H7 (cell line): ENCODE data around the gene MOB2. TPM values are rescaled to one million over a fixed set of nuclear protein-coding genes. Genes with fewer than 3 reads are reported as not detected.
"Not testable (repeated sequence)": the region's sequence is repeated elsewhere in the genome, so short reads cannot be mapped to it uniquely, and the experiment has no call there.

ENCODE experiments used
- DNase-seq: peaks from one replicate; pipeline ENCODE4 v3.0.0; 2012
- H3K27me3 ChIP-seq: 2 replicates; pipeline ENCODE4 v1.6.0; 2011; ENCODE audit warnings: mild to moderate bottlenecking, low read length; ENCODE audit not compliant: control insufficient read depth, insufficient read depth
- H3K36me3 ChIP-seq: replicated peaks from 2 replicates; pipeline ENCODE4 v1.5.1; 2011; ENCODE audit warnings: low read length; ENCODE audit not compliant: control insufficient read depth, insufficient read depth
- H3K4me3 ChIP-seq: 2 replicates; pipeline ENCODE4 v1.5.1; 2011; ENCODE audit warnings: low read depth, mild to moderate bottlenecking, control low read depth, low read length, moderate library complexity; ENCODE audit not compliant: insufficient read depth
- total RNA-seq: library from RNA; depleted of rRNA; stranded (reverse); fragments of >200 nt; shearing (Covaris generic); gene quantifications from 2 replicates; pipeline ENCODE4 v1.2.3, GENCODE V29; 2014

Gene MOB2
- total RNA-seq, 1 experiment from 2014 or later, result 20.2 TPM

DNA sequence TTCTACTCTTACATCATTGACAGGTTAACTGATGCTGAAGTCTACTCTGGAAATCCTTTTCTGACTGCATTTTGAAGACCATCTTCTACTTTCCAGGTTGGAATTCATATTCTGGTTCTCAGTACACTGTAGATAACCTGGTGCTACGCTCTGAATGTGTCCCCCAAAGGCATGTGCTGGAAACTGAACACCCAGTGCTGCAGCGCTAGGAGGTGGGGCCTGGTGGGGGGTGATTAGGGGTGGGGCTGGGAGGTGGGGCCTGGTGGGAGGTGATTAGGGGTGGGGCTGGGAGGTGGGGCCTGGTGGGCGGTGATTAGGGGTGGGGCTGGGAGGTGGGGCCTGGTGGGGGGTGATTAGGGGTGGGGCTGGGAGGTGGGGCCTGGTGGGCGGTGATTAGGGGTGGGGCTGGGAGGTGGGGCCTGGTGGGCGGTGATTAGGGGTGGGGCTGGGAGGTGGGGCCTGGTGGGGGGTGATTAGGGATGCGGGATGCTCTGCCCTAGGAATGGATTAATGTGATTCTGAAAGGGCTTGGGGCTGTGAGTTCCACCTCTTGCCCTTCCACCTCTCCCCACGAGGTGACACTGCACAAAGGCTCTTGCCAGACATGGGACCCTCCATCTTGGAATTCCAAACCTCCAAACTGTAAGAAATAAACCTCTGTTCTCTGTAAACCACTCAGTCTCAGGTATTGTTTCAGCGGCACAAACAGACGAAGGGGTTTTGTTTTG, 26.1 kb upstream of the MOB2 start:
- DNase-seq, result peak; percentile 96
- H3K27me3 ChIP-seq, H3K4me3 ChIP-seq, H3K36me3 ChIP-seq: not testable (repeated sequence)

DNA sequence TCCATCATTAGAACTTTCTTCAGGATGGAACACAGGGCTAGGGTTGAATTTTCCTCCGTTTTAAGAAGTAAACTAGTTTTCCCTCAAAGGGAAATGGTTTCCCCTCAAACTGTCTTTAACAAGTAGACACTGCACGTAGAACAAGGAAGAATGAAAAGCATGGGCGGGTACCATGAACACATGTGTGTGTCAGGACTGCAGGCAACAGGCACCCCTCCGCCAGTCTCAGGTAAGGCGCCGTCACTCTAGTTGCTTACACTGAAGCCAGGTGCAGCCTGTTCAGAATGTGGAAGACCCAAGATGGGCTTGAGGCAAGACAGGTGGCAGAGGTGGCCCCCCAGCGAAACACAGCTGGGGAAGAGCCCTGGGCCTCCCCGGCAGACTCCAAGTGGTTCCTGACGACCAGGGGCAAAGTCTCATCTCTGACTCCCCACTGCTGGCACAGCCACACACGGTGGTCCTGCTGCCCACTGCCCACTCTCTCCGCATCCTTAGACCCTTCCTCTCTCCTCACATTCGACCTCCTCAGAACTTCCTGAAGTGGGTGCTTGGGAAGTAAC, 25.4 kb upstream of the MOB2 start:
- no peak overlapping the region for H3K4me3 ChIP-seq
- H3K36me3 ChIP-seq, result no peaks in the 10 kb centered on the region
- DNase-seq, result no peak
- H3K27me3 ChIP-seq, result no peaks in the 10 kb centered on the region

DNA sequence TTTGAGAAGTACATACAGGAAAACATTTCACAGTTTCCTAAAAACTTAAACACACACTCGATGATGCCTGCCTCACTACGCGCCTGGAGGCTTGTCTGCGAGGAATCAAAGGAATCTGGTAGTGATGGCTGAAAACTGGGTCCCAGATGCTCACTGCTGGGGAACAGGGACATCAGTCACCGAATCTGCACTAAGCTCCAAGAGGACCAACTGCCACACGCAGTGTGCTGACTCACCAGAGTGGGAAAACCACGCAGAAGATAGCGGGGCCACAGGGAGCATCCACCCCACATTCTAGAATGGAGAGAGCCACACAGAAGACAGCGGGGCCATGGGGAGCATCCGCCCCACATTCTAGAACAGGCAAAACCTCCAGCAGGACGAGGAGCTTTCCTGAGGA, 24.3 kb upstream of the MOB2 start:
- Histone ChIP-seq H3K27me3 (no peaks in the 10 kb centered on the region), H3K36me3 (no peaks in the 10 kb centered on the region), H3K4me3 (no peak overlapping the region)
- DNase-seq, result no peak

- H3K27me3 ChIP-seq, H3K4me3 ChIP-seq, H3K36me3 ChIP-seq, DNase-seq: not testable (repeated sequence)
These were observed 23.8 kb upstream of the MOB2 start for GRCh38 chr11:1510351-1510750.

- no peaks in the 10 kb centered on the region for H3K27me3 ChIP-seq
- H3K4me3 ChIP-seq, result no peak overlapping the region
- DNase-seq, result no peak
- no peaks in the 10 kb centered on the region for H3K36me3 ChIP-seq
These were observed 23.2 kb upstream of the MOB2 start for GRCh38 chr11:1509626-1510255.

DNA sequence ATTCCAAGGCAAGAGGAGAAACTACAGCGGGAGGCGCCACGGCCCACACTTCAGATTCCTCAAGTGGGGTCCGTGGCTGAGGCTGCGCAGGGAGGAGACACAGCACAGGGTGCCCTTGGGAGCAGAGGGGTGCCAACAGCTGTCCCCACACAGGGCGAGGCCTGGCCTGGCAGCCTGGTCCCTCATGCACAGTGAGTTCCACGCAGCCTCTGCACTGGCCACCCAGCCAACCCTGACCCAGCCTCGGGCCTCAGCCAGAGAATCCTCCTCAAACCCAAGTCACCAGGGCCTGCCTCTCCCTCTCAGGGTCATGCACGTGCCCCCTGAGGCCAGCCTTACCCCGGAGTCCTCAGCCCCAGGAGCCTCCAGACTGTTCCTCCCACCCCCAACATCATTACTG, 22.4 kb upstream of the MOB2 start:
- H3K4me3 ChIP-seq, result no peak overlapping the region
- DNase-seq, result no peak
- no peaks in the 10 kb centered on the region for H3K27me3 ChIP-seq
- H3K36me3 ChIP-seq, result no peaks in the 10 kb centered on the region

- no peaks in the 10 kb centered on the region for H3K27me3 ChIP-seq
- H3K36me3 ChIP-seq, result no peaks in the 10 kb centered on the region
- no peak overlapping the region for H3K4me3 ChIP-seq
- no peak for DNase-seq
These were observed 21.9 kb upstream of the MOB2 start for GRCh38 chr11:1508491-1508891.

- peak; percentile 84 for DNase-seq
- no peaks in the 10 kb centered on the region for H3K36me3 ChIP-seq
- H3K27me3 ChIP-seq, result no peaks in the 10 kb centered on the region
- H3K4me3 ChIP-seq, result no peak overlapping the region
These were observed 21.0 kb upstream of the MOB2 start for GRCh38 chr11:1507381-1508140.

DNA sequence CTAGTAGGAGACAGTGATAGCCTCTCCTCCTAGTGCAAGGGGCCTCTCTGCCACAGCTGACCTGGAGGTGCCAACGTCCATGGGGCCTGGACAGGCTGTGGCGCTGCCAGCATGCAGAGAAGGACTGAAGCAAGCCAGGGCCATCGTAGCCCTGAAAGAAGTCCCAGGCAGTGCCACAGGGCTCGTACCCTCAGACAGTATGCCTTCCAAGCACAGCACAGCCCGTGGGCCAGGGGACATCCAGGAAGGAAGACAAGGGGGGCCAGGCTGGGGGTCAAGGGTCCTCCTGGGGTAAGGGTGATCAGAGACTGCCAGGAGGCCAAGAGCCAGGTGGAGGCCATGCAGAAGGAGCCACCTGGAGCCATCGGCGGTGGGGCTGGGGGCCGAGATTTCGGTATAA, 20.4 kb upstream of the MOB2 start:
- no peaks in the 10 kb centered on the region for H3K27me3 ChIP-seq
- DNase-seq, result no peak
- H3K4me3 ChIP-seq, result no peak overlapping the region
- H3K36me3 ChIP-seq, result no peaks in the 10 kb centered on the region

- Histone ChIP-seq H3K4me3 (no peak overlapping the region), H3K36me3 (no peaks in the 10 kb centered on the region), H3K27me3 (no peaks in the 10 kb centered on the region)
- peak; percentile 87 for DNase-seq
These were observed 18.9 kb upstream of the MOB2 start for GRCh38 chr11:1505480-1505879.

- no peak overlapping the region for H3K4me3 ChIP-seq
- DNase-seq, result no peak
- H3K27me3 ChIP-seq, result no peaks in the 10 kb centered on the region
- H3K36me3 ChIP-seq, result no peaks in the 10 kb centered on the region
These were observed 18.2 kb upstream of the MOB2 start for GRCh38 chr11:1504581-1505290.

DNA sequence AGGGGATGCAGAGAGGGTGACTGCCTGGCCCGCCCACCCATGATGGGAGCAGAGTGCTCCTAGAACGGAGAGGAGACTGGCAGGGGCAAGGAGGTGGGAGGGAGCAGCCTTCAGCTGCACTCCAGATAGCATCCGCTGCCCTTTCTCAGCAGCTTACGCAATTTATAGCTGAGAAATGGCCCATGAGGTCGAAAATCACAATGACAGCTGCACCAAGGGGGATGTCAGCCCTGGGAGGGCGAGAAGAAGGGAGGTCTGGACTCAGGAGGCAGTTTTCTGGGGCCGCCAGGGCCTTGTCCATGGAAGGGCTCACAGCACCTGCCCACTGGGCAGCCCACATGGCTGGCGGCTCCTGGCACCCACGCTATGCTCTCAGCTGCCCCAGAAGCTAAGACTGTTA, 17.6 kb upstream of the MOB2 start:
- DNase-seq, result no peak
- H3K27me3 ChIP-seq, result no peaks in the 10 kb centered on the region
- no peaks in the 10 kb centered on the region for H3K36me3 ChIP-seq
- no peak overlapping the region for H3K4me3 ChIP-seq

DNA sequence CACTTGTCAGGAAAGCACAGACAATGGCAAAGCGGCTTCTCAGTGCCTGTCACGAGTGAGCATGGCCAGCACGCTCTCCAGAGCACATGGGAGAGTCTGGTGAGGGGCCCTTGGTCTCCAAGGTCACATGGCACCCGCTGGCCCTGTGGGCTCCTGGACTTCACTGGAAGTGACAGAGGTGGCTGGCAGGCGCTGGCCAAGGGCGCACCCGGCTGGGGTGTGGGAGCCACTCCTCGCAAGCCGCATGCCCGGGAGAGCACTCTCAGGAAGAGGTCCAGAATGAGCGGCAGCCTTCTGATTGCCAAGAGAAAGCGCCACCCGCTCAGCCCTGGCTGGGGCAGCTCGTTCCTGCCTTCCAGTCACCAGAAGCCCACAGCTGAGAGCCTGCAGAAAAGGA, 17.1 kb upstream of the MOB2 start:
- Histone ChIP-seq H3K4me3 (no peak overlapping the region), H3K36me3 (no peaks in the 10 kb centered on the region), H3K27me3 (no peaks in the 10 kb centered on the region)
- DNase-seq, result no peak

- Histone ChIP-seq H3K4me3 (no peak overlapping the region), H3K36me3 (no peaks in the 10 kb centered on the region), H3K27me3 (no peaks in the 10 kb centered on the region)
- no peak for DNase-seq
These were observed 16.6 kb upstream of the MOB2 start for GRCh38 chr11:1502954-1503707.
